ENCODE data around the gene FCGBP.
"Not testable (repeated sequence)": the region's sequence is repeated elsewhere in the genome, so short reads cannot be mapped to it uniquely, and the experiment has no call there.

FCGBP gene

DNA sequence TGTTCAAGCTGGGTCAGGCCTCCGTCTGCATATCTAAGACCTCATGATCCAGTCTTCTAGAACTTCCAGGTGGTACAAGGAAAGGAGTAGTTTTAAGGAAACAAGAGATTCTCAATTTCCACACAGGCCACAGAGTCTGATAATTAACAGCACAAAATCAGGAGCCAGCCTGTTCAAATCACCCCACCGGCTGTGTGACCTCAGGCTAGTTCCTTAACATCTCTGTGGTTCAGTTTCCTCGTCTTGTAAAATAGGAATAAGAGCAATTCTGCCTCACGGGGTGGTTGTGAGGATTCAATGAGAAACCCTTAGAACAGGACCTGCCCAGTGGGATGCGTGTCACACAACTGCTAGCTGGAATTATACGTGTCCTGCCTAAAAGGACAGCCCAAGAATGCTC, 25.6 kb downstream of the FCGBP start:
- Histone ChIP-seq H3K4me1 (ENCODE audit: control insufficient read depth, insufficient read depth, low read length) (no peaks in the 10 kb centered on the region), H3K27ac (ENCODE audit: low read depth, low read length) (no peak overlapping the region), H3K36me3 (ENCODE audit: control insufficient read depth, insufficient read depth, low read length) (no peaks in the 10 kb centered on the region), H3K27me3 (ENCODE audit: control insufficient read depth, insufficient read depth, low read length) (no peaks in the 10 kb centered on the region), H3K9ac (ENCODE audit: low read length) (no peak overlapping the region), H3K4me3 (ENCODE audit: low read length) (no peak overlapping the region)

DNA sequence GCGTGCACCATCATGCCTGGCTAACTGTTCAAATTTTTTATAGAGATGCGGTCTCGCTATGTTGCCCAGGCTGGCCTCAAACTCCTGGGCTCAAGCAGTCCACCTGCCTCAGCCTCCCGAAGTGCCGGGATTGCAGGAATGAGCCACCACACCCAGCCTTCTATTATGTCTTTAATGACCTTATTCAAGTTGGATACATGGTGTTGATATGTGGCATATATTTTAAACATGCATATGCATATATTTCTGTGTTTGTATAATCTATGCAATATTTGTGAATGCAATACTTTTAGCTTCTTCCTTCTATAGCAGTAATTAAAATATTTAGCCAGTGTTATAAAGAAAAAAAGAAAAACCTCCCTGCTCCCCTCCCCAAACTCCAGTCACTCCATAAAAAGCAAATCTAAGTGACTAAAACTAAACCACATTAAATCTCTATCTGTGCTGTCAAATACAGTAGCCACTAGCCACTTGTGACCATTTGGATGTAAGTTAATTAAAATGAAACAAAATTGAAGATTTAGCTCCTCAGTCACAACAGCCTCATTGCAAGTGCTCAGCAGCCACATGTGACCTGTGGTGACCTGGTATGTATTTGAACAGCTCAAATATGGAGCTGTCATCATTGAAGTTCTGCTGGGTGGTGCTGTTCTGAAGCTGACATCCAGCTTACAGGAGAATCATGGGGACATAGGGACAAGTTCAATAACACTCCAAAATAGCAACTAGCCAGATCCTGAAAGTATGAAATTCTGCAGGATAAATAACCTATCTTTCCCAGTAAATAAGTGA, 27.4 kb downstream of the FCGBP start:
- Histone ChIP-seq H3K36me3 (ENCODE audit: control insufficient read depth, insufficient read depth, low read length) (no peaks in the 10 kb centered on the region), H3K27ac (ENCODE audit: low read depth, low read length) (no peak overlapping the region), H3K4me3 (ENCODE audit: low read length) (no peak overlapping the region), H3K4me1 (ENCODE audit: control insufficient read depth, insufficient read depth, low read length) (no peaks in the 10 kb centered on the region), H3K27me3 (ENCODE audit: control insufficient read depth, insufficient read depth, low read length) (no peaks in the 10 kb centered on the region), H3K9ac (ENCODE audit: low read length) (no peak overlapping the region)

DNA sequence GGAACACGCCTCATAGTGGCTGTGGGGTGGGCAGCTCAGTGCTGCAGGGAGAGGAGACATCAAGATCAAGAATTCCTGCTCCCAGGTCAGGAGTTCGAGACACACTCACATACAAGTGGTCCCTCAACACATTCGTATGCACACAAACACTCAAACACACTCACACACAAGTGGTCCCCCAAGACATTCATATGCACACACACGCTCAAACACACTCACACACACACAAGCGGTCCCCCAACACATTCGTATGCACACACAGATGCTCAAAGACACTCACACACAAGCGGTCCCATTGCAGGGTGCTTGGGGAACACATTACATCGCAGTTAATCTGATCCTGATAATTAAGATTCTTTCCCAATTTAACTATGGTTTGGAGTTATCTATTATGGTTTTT, 28.2 kb downstream of the FCGBP start:
- Histone ChIP-seq H3K4me1 (ENCODE audit: control insufficient read depth, insufficient read depth, low read length) (no peaks in the 10 kb centered on the region), H3K27ac (ENCODE audit: low read depth, low read length) (no peak overlapping the region), H3K27me3 (ENCODE audit: control insufficient read depth, insufficient read depth, low read length) (no peaks in the 10 kb centered on the region), H3K36me3 (ENCODE audit: control insufficient read depth, insufficient read depth, low read length) (no peaks in the 10 kb centered on the region), H3K4me3 (ENCODE audit: low read length) (no peak overlapping the region), H3K9ac (ENCODE audit: low read length) (no peak overlapping the region)

DNA sequence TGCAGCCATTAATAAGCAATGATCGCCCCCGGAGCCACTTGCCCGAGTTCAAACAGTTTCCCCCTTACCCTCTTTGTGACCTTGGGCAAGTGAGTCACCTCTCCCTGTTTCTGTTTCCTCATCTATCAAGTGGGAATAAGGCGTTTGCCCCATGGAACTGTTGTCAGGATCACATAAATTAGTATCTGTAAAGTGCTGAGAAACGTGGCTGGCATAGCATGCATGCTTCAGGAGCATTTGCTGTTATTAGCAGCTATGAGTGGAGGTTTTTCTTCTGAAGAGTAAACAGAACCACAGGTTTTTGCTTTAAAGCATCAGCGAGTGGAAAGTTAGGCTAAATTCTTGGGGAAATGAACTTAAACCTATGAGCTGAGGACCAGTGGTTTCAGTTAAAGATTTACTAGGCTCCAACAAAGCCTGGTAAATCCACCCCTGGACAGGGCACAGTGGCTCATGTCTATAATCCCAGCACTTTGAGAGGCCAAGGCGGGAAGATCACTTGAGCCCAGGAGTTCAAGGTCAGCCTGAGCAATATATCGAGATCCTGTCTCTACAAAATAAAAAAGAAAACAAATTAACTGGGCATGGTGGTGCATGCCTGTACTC, 30.8 kb downstream of the FCGBP start:
- H3K4me3 ChIP-seq (ENCODE audit: low read length); H3K4me1 ChIP-seq (ENCODE audit: control insufficient read depth, insufficient read depth, low read length); H3K27ac ChIP-seq (ENCODE audit: low read depth, low read length); H3K9ac ChIP-seq (ENCODE audit: low read length); H3K27me3 ChIP-seq (ENCODE audit: control insufficient read depth, insufficient read depth, low read length); H3K36me3 ChIP-seq (ENCODE audit: control insufficient read depth, insufficient read depth, low read length): not testable (repeated sequence)

DNA sequence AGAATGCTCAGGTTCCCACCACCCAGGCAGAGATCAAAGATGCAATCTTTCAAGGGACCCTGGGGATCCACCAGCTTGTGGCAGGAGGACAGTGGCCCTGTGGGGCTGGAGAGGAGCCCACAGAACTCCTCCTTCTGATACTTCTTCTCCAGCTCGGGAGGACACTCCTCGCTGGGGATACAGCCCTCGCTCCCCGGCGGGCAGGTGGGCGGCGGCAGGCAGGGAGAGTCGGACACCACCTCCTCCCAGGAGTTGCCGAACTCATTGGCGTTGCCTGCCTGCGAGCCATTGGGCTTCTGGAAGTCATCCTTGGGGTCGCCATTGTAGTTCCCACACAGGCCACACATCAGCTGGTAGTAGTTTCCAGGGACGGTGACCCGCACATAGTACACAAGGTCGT, 32.1 kb downstream of the FCGBP start:
- not testable (repeated sequence) for H3K27ac ChIP-seq (ENCODE audit: low read depth, low read length); H3K27me3 ChIP-seq (ENCODE audit: control insufficient read depth, insufficient read depth, low read length); H3K36me3 ChIP-seq (ENCODE audit: control insufficient read depth, insufficient read depth, low read length); H3K4me1 ChIP-seq (ENCODE audit: control insufficient read depth, insufficient read depth, low read length); H3K4me3 ChIP-seq (ENCODE audit: low read length); H3K9ac ChIP-seq (ENCODE audit: low read length)

DNA sequence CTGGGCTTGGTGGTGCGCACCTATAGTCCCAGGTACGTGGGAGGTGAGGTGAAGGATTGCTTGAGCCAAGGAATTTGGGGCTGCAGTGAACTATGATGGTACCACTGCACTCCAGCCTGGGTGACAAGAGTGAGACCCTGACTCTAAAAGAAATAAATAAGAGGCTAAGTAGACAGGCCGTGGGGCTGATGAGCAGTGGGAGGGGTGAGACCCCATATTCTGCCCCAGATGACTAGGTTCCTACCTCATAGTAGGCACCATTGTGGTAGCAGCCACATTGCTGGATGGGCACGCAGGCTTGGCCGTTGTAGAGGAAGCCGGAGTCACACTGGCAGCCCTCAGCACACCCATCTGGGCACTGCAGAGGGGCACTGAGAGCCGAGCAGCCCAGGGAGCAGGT, 32.8 kb downstream of the FCGBP start:
- not testable (repeated sequence) for H3K27ac ChIP-seq (ENCODE audit: low read depth, low read length); H3K4me3 ChIP-seq (ENCODE audit: low read length); H3K36me3 ChIP-seq (ENCODE audit: control insufficient read depth, insufficient read depth, low read length); H3K9ac ChIP-seq (ENCODE audit: low read length); H3K4me1 ChIP-seq (ENCODE audit: control insufficient read depth, insufficient read depth, low read length); H3K27me3 ChIP-seq (ENCODE audit: control insufficient read depth, insufficient read depth, low read length)

DNA sequence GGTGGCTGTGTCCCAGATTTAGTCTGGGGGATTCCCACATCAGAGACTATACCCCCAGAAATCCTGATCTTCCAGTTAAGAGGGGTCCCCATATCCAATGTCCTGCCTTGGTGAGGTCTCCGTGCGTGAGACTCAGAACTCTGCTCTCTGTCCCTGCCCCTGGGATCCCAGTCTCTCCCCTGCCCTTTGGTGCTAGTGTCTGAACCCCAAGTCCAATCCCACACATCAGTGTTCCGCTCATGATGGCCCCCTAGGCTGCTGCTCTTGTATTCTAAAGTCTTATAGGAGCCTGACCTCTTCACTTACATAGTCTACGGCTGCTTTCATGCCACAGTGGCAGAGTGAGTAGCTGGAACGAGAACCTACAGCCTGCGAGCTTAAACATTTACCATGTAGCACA, 35.6 kb downstream of the FCGBP start:
- H3K27ac ChIP-seq (ENCODE audit: low read depth, low read length); H3K4me3 ChIP-seq (ENCODE audit: low read length); H3K4me1 ChIP-seq (ENCODE audit: control insufficient read depth, insufficient read depth, low read length); H3K9ac ChIP-seq (ENCODE audit: low read length); H3K36me3 ChIP-seq (ENCODE audit: control insufficient read depth, insufficient read depth, low read length); H3K27me3 ChIP-seq (ENCODE audit: control insufficient read depth, insufficient read depth, low read length): not testable (repeated sequence)

DNA sequence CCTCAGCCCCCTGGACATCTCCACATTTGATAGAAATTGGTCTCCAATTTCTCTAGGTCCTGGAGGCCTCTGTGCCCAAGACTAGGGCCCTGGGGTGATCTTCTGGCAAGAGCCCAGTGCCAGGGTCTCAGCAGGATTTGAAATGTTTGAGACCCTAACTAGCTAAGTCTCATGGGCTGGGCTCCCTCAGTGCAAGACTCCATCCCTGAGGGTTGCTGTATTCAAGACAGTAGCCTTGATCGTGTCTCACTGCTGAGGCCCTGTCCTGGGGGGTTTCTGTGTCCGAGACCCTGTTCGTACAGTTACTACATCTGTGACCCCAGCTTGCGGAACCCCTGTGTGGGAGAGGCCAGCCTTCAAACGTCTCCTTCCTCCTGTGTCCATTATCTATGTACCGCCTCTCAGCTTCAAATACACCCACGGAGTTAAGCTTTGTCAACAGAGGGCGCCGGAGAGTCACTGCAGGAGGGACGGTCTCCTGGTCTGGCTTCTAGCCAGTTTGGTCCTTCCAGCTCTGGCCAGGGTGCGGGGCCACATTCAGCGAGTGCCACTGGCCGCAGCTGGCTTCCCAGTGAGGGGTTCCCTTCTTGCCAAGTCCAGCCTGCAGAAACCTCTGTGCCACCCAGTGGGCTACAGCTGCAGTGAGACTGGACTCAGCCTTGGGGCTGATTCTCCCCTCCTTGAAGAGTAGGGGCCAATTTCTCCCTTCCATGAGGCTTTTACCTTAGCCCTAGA, 36.8 kb downstream of the FCGBP start:
- H3K4me3 ChIP-seq (ENCODE audit: low read length); H3K9ac ChIP-seq (ENCODE audit: low read length); H3K27ac ChIP-seq (ENCODE audit: low read depth, low read length); H3K4me1 ChIP-seq (ENCODE audit: control insufficient read depth, insufficient read depth, low read length); H3K36me3 ChIP-seq (ENCODE audit: control insufficient read depth, insufficient read depth, low read length); H3K27me3 ChIP-seq (ENCODE audit: control insufficient read depth, insufficient read depth, low read length): not testable (repeated sequence)

DNA sequence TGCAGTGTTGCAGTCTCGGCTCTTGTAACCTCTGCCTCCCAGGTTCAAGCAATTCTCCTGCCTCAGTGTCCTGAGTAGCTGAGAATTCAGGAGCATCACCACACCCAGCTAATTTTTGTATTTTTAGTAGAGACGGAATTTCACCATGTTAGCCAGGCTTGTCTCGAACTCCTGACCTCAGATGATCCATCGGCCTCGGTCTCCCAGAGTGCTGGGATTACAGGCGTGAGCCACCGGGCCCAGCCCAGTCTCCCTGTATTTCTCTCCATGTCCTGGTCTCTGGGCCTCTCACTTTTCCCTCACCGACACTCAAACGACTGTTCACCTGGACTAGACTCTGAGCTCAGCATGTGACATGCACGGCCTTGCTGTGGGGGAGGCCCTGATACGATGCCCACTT, 39.3 kb downstream of the FCGBP start:
- H3K4me1 ChIP-seq (ENCODE audit: control insufficient read depth, insufficient read depth, low read length); H3K9ac ChIP-seq (ENCODE audit: low read length); H3K36me3 ChIP-seq (ENCODE audit: control insufficient read depth, insufficient read depth, low read length); H3K4me3 ChIP-seq (ENCODE audit: low read length); H3K27ac ChIP-seq (ENCODE audit: low read depth, low read length); H3K27me3 ChIP-seq (ENCODE audit: control insufficient read depth, insufficient read depth, low read length): not testable (repeated sequence)

DNA sequence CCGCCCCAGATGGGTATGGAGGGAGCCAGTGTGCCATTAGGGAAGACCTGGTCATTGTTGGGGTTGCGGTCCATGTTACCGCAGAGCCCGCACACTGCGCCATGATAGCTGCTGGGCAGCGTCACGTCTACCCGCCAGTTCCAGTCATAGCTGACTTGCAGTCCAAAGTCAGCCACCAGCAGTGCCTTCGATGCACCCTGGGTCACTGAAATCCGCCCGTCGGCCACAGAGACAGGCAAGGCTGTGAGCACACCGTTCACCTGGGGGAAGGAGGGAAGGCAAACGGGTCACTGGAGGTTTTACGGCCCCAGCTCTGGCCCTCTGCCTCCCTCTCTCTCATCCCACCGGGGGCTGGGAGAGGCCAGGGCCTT, 40.2 kb downstream of the FCGBP start:
- not testable (repeated sequence) for H3K36me3 ChIP-seq (ENCODE audit: control insufficient read depth, insufficient read depth, low read length); H3K9ac ChIP-seq (ENCODE audit: low read length); H3K4me3 ChIP-seq (ENCODE audit: low read length); H3K27me3 ChIP-seq (ENCODE audit: control insufficient read depth, insufficient read depth, low read length); H3K4me1 ChIP-seq (ENCODE audit: control insufficient read depth, insufficient read depth, low read length); H3K27ac ChIP-seq (ENCODE audit: low read depth, low read length)

DNA sequence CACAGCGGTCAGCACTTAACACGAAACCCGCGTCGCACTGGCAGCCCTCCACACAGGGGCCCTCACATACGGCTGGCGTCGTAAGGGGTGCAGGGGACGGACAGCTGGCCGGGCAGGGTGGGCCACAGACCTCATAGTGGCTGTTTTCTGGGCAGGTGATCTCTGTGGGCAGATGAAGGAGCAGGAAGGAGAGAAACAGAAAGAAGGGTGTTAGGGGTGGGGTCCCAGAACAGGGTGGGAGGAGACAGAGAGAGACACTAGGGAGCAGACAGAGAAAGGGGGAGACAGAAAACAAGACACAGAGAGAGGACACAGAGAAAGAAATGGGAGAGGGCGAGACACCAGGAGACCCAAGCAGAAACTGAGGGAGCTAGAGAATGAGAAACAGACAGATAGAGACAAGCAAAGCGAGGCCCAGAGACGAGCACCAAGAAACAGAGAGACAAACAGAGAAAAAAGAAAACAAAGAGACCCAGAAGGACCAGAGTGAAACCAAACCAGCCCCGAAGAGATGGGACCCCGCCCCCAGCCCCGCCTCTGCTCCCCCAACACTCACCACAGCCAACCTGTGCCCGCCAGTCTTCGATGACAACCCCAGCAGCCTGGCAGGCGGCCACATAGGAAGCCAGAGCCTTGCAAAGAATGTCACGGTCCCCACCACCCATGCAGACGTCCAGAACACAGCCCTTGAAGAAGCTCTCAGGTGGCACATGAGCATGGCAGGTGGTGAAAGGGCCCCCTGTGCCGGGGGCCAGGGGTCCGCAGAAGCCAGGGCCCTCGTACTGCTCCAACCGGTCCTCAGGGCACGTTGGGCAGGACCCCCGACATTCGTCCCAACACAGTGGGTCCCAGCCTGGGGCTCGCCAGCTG, 40.8 kb downstream of the FCGBP start:
- H3K9ac ChIP-seq (ENCODE audit: low read length); H3K27me3 ChIP-seq (ENCODE audit: control insufficient read depth, insufficient read depth, low read length); H3K27ac ChIP-seq (ENCODE audit: low read depth, low read length); H3K4me1 ChIP-seq (ENCODE audit: control insufficient read depth, insufficient read depth, low read length); H3K36me3 ChIP-seq (ENCODE audit: control insufficient read depth, insufficient read depth, low read length); H3K4me3 ChIP-seq (ENCODE audit: low read length): not testable (repeated sequence)

DNA sequence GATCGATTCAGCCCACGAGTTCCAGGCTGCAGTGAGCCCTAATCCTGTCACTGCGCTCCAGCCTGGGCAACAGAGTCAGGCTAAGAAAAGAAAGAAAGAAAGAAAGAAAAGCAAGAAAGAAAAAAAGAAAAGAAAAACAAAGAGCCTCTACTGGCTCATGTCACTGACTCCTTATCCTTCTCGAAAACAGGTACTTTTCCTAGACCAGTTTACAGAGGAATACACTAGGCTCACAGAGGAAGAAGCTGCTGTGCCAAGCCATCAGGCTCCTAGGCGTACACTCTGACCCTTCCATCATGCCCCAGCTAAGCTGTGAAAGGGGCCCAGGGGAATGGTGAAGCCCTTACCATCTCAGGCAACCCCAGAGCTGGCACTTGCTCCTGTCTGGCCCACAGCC, 41.9 kb downstream of the FCGBP start:
- not testable (repeated sequence) for H3K27me3 ChIP-seq (ENCODE audit: control insufficient read depth, insufficient read depth, low read length); H3K9ac ChIP-seq (ENCODE audit: low read length)

More for the DNA sequence above, 41.9 kb downstream of the FCGBP start:
- H3K27ac ChIP-seq (ENCODE audit: low read depth, low read length); H3K4me1 ChIP-seq (ENCODE audit: control insufficient read depth, insufficient read depth, low read length); H3K36me3 ChIP-seq (ENCODE audit: control insufficient read depth, insufficient read depth, low read length); H3K4me3 ChIP-seq (ENCODE audit: low read length): not testable (repeated sequence)

Data from rectal smooth muscle tissue (tissue), 1 donor.